ENCODE data around the gene KBTBD13.
"Not testable (repeated sequence)": the region's sequence is repeated elsewhere in the genome, so short reads cannot be mapped to it uniquely, and the experiment has no call there.

Gene KBTBD13

GRCh38 chr15:65076486-65077290 is at the start of gene KBTBD13:
KBTBD13 (plus strand) TSS chr15:65076746; CDS start chr15:65076816, 70 bp downstream.
- no peak for DNase-seq

- no peak for DNase-seq
These were observed 49.8 kb upstream of the KBTBD13 start for GRCh38 chr15:65026756-65027155.

DNA sequence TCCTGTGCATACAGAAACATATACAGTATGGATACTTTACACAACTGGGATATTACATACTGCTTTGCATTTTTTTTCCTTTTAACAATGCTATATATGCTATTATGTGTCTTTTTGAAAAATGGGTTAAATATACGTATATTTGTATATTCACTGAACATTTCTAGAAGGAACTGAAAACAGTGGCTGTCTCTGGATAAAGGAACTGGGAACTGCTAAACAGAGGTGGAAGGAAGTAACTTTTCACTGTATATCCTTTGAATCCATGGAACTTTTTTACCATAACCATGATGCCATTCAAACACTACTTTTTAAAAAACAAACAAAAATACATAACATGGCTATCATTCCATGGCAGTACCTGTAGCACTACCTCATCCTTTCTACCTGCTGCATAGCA is 49.0 kb upstream of the KBTBD13 start:
- DNase-seq, result no peak

GRCh38 chr15:65028338-65028737 is 48.2 kb upstream of the KBTBD13 start:
- DNase-seq, result no peak

GRCh38 chr15:65028921-65029735 is 47.4 kb upstream of the KBTBD13 start, which contains the start of gene MTFMT:
MTFMT (minus strand) TSS chr15:65029639; CDS start chr15:65029613, 26 bp downstream.
- DNase-seq, result no peak

DNA sequence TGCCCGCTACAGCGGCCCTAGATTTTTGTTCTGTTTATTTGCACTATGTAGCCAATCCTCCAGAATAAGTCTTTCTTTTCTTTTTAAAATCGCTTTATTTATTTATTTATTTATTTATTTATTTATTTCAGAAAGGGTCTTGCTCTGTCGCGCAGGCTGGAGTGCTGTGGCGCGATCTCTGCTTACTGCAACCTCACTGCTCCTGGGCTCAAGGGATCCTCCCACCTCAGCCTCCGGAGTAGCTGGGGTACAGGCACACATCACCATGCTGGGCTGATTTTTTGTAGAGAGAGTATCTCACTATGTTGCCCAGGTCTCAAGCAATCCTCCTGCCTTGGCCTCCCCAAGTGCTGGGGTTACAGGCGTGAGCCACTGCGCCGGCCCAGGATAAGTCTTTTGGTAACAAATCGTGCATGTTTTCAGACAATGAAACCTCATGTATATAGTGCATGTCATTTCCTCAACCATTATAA is 46.8 kb upstream of the KBTBD13 start:
- DNase-seq, result no peak

GRCh38 chr15:65032801-65033537 is 43.6 kb upstream of the KBTBD13 start:
- DNase-seq, result no peak

DNA sequence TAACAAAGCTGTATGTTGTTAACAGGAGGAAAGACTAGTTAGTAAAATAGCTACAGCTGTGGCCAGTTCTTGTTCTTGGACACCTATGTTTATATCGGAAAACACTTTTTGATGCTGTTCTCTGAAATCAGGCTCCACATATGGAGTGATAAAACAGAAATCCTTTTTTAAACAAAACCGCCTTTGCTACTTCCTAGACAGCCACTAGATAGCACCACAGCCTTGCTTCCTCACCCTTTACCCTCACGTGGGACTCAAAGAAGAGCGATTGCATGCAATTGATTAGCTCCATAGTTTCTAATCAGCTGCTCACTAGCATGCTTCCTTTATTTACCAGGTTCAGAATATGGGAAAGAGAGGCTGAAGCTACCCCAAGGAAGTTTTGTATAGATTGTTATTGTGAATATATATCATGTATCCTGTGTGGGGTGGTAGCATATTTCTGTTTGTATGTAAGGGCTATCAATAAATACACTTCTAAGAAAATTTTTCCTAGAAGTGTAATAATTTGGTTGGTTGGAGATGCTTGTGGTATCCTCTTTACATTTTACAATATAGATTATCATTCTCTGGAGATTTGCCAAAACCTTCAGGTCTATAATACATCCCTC is 42.8 kb upstream of the KBTBD13 start:
- no peak for DNase-seq

GRCh38 chr15:65034719-65035118 is 41.8 kb upstream of the KBTBD13 start:
- DNase-seq, result no peak

DNA sequence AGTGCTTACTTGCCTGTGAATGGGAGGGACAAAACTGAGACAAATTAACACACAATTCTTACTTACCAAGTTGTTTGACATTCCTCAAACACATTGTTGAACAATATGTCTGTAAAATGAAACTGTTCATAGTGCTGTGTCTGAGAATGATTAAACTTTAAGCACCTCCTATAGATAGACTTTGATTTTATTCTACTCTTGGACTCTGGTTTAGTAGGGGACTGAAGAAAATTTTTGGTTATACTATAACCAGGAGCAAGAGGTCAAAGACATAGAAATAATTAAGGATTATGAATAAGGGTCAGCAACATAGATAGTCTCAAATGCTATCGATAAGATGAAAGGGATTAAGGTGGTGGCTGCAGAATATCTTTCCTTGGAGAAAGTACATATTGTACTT is 39.2 kb upstream of the KBTBD13 start:
- DNase-seq, result no peak

- no peak for DNase-seq
These were observed 38.1 kb upstream of the KBTBD13 start for GRCh38 chr15:65038428-65038827.

DNA sequence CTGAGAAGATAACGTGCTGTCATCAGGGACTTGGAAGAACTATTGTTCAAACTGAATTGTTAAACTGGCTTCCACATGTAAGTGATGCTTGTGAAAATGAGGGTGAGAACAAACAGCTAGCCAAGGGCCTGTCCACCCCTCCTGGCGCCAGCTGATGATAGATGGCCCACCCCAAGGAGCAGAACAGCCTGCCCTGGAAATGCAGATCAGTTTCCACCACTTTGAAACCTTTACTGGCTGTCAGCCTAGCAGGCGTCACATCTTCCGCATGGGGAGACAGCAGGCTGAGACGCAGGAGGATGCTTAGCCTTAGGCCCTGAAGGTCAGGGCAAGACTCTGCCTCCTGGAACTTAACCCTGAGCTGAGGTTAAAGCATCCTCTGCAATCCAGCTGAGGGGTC is 37.7 kb upstream of the KBTBD13 start:
- no peak for DNase-seq

GRCh38 chr15:65040461-65040860 is 36.1 kb upstream of the KBTBD13 start:
- no peak for DNase-seq

GRCh38 chr15:65041787-65042186 is 34.8 kb upstream of the KBTBD13 start:
- DNase-seq, result no peak

- DNase-seq, result no peak
These were observed 33.7 kb upstream of the KBTBD13 start for GRCh38 chr15:65042776-65043327.

- DNase-seq, result not testable (repeated sequence)
These were observed 32.3 kb upstream of the KBTBD13 start for GRCh38 chr15:65044218-65044617.

DNA sequence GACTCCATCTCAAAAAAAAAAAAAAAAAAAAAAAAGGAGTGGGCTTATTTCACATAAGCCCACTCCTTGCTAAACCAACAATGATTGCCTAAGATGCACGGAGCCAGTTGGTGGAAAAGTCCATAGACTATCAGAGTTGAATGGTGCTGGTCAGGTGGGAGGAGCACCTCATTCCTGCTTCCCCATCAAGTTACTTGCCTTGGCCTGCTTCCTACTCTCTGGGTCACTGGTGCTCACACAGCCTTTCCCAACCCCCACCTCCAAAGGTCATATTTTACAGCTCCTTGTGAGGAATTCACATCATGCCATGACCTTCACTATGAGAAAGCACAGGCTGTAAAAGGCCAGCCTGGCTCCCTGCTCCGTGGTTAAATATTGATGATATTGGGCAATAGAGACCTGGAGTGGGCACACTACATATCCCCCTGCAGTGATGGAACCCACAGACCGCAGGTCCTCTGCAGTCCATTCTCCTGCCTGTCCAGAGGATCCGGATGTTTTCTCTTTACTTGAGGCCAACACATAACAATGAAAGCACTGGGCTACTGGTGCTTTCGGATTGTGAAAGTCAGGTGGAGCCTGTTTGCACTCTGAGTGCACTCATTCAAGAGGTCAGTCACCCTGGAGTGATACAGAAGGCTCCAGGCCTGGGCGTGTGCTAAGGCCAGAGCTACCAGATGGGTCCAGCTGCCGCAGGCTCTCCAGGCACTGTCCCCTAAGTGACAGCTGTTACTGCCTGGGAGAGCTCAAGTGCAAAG is 31.6 kb upstream of the KBTBD13 start, which contains the start of gene SLC51B:
Gene SLC51B, plus strand, starts transcription at position 664 of the 758 bp plus-strand sequence. CDS start 4,618 bp downstream, outside the sequence.
- no peak for DNase-seq

- no peak for DNase-seq
These were observed 28.3 kb upstream of the KBTBD13 start for GRCh38 chr15:65048241-65048640.

DNA sequence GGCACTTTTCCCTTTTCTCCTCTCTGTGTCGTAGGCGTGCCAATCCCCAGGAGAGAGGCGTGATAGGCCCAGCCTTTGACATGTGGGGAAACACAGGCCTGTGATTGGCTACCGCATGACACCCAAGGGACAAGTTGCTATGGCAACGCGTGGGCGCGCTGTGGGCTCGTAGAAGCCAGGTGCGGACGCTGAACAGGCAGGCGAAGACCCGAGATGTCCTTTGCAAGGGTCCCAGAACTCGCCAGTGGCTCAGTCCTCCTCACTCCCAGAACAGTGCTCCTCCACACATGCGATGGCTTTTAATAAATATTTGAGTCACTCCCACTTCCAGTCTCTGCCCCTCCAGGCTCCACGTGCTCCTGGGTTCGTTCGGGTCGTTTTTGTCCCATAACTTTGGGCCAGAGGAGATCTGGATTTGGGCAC is 27.1 kb upstream of the KBTBD13 start:
- peak; percentile 30 for DNase-seq

DNA sequence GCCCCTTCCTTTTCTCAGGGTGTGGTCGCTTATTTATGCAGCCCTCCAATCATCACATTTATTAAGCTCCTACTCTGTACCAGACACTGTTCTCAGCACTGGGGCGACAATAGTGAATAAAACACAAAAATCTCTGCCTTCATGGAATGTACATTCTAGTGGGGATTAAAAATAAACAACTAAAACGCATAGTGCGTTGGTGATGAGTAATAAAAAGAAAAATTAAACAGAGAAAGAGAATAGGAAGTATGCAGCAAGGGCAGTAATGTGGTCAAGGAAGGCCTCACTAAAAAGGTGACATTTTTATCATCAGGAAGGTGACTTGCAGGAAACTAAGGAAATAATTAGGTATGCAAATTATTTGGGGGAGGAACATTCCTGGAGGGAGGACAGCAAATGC is 26.3 kb upstream of the KBTBD13 start:
- no peak for DNase-seq

DNA sequence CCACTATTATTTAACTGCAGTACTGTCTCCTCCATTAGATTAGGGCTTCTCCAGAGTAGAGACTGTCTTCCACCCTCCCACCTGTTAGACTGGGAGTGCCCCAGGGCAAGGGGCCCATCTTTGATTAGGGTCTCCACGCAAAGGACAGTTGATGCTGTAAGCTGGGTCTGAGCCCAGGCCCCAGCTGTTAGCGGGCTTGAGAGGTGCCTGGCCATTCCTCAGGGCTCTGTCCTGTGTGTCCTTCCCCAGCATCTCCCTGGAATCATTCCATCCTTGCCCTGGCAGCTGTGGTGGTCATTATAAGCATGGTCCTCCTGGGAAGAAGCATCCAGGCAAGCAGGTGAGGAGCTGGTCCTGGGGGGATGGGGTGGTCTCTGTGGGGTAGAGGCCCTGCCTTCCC is 25.3 kb upstream of the KBTBD13 start:
- DNase-seq, result no peak

Data from SIG-M5 (cell line).